H9 (cell line): Measurements from ENCODE around the gene BFSP2. TPM values are rescaled to one million over a fixed set of nuclear protein-coding genes. Genes with fewer than 3 reads are reported as not detected.

Experiments
- DNase-seq: peaks from one replicate; pipeline ENCODE4 v3.0.0-alpha.2; 2017
- H2AFZ ChIP-seq: one replicate; pipeline ENCODE4 v1.6.1; 2013; ENCODE audit warnings: mild to moderate bottlenecking, low read length, control low read depth, moderate library complexity
- H2AK5ac ChIP-seq: 2 replicates; pipeline ENCODE4 v1.6.1; 2013; ENCODE audit warnings: low read length, control low read depth, mixed read lengths; ENCODE audit not compliant: insufficient read length
- H2BK120ac ChIP-seq: one replicate; pipeline ENCODE4 v1.6.1; 2013; ENCODE audit warnings: low read depth, mild to moderate bottlenecking, low read length, control low read depth, inconsistent platforms; ENCODE audit not compliant: poor library complexity, severe bottlenecking
- H2BK12ac ChIP-seq: 2 replicates; pipeline ENCODE4 v1.6.1; 2013; ENCODE audit warnings: low read length, control low read depth, mixed read lengths, low read depth; ENCODE audit not compliant: insufficient read length
- H2BK15ac ChIP-seq: 2 replicates; pipeline ENCODE4 v1.6.1; 2013; ENCODE audit warnings: low read depth, low read length, control low read depth
- H2BK20ac ChIP-seq: one replicate; pipeline ENCODE4 v1.6.1; 2013; ENCODE audit warnings: low read depth, mild to moderate bottlenecking, low read length, control low read depth, inconsistent platforms; ENCODE audit not compliant: poor library complexity, severe bottlenecking
- H2BK5ac ChIP-seq: 2 replicates; pipeline ENCODE4 v1.6.1; 2013; ENCODE audit warnings: low read length, control low read depth, mixed read lengths; ENCODE audit not compliant: insufficient read length
- H3K14ac ChIP-seq: 2 replicates; pipeline ENCODE4 v1.6.1; 2013; ENCODE audit warnings: low read length, control low read depth; ENCODE audit not compliant: insufficient read depth
- H3K18ac ChIP-seq: 2 replicates; pipeline ENCODE4 v1.6.1; 2013; ENCODE audit warnings: low read depth, mild to moderate bottlenecking, mixed read lengths, low read length, control low read depth; ENCODE audit not compliant: insufficient read length
- H3K23ac ChIP-seq: 2 replicates; pipeline ENCODE4 v1.6.1; 2013; ENCODE audit warnings: low read length, control low read depth, mixed read lengths, low read depth; ENCODE audit not compliant: insufficient read length
- H3K23me2 ChIP-seq: 2 replicates; pipeline ENCODE4 v1.6.1; 2013; ENCODE audit warnings: low read depth, mild to moderate bottlenecking, mixed read lengths, low read length, control low read depth; ENCODE audit not compliant: insufficient read length, poor library complexity, severe bottlenecking
- H3K27ac ChIP-seq: 2 replicates; pipeline ENCODE4 v1.5.1; 2013; ENCODE audit warnings: low read length, control low read depth, mixed read lengths, low read depth; ENCODE audit not compliant: insufficient read length
- H3K27me3 ChIP-seq: 2 replicates; pipeline ENCODE4 v1.6.1; 2013; ENCODE audit warnings: low read length, control low read depth, inconsistent platforms; ENCODE audit not compliant: insufficient read depth
- H3K4ac ChIP-seq: 2 replicates; pipeline ENCODE4 v1.6.1; 2013; ENCODE audit warnings: low read depth, mild to moderate bottlenecking, control low read depth, inconsistent platforms, low read length, moderate library complexity
- H3K4me1 ChIP-seq: 2 replicates; pipeline ENCODE4 v1.6.1; 2013; ENCODE audit warnings: low read length, control low read depth, inconsistent platforms; ENCODE audit not compliant: insufficient read depth
- H3K4me2 ChIP-seq: 2 replicates; pipeline ENCODE4 v1.6.1; 2013; ENCODE audit warnings: low read length, control low read depth, mixed read lengths; ENCODE audit not compliant: insufficient read length, insufficient read depth
- H3K56ac ChIP-seq: 2 replicates; pipeline ENCODE4 v1.6.1; 2013; ENCODE audit warnings: low read depth, mild to moderate bottlenecking, mixed read lengths, low read length, control low read depth; ENCODE audit not compliant: insufficient read length
- H3K79me1 ChIP-seq: 2 replicates; pipeline ENCODE4 v1.6.1; 2013; ENCODE audit warnings: low read depth, mild to moderate bottlenecking, moderate library complexity, low read length, control low read depth, inconsistent platforms; ENCODE audit not compliant: insufficient read depth, poor library complexity, severe bottlenecking
- H3K79me2 ChIP-seq: 2 replicates; pipeline ENCODE4 v1.6.1; 2013; ENCODE audit warnings: low read length, control low read depth, inconsistent platforms; ENCODE audit not compliant: insufficient read depth
- H3K9ac ChIP-seq: 2 replicates; pipeline ENCODE4 v1.6.1; 2013; ENCODE audit warnings: low read length, control low read depth, mixed read lengths; ENCODE audit not compliant: insufficient read length; ENCODE audit errors: extremely low read depth
- H3K9me3 ChIP-seq: one replicate; pipeline ENCODE4 v1.6.1; 2013; ENCODE audit warnings: low read depth, low read length, inconsistent platforms; ENCODE audit not compliant: control insufficient read depth
- H3T11ph ChIP-seq: one replicate; pipeline ENCODE4 v1.6.1; 2013; ENCODE audit warnings: mild to moderate bottlenecking, low read length, control low read depth, inconsistent platforms
- H4K20me1 ChIP-seq: one replicate; pipeline ENCODE4 v1.6.1; 2013; ENCODE audit not compliant: control insufficient read depth, insufficient read length, insufficient read depth
- H4K5ac ChIP-seq: 2 replicates; pipeline ENCODE4 v1.6.1; 2013; ENCODE audit warnings: low read depth, mild to moderate bottlenecking, mixed read lengths, low read length, control low read depth; ENCODE audit not compliant: insufficient read length
- H4K8ac ChIP-seq: replicated peaks from 2 replicates; pipeline ENCODE4 v1.6.1; 2013; ENCODE audit warnings: low read length, control low read depth, mixed read lengths, low read depth; ENCODE audit not compliant: insufficient read length
- H4K91ac ChIP-seq: 2 replicates; pipeline ENCODE4 v1.6.1; 2013; ENCODE audit warnings: low read depth, mild to moderate bottlenecking, moderate library complexity, mixed read lengths, low read length, control low read depth; ENCODE audit not compliant: insufficient read length
- H3K27ac Mint-ChIP-seq, 3 experiments: 2 replicates in 2 of 3; 3 replicates in 1 of 3; pipeline ENCODE4 v1.8.0; 2020 to 2021; ENCODE audit warnings: mixed read lengths in 3 of 3, mild to moderate bottlenecking in 1 of 3, moderate library complexity in 1 of 3
- H3K27me3 Mint-ChIP-seq: 2 replicates; pipeline ENCODE4 v1.8.0; 2021; ENCODE audit warnings: low read depth, mild to moderate bottlenecking, moderate library complexity, mixed read lengths
- H3K36me3 Mint-ChIP-seq, 3 experiments: 2 replicates in 2 of 3; 3 replicates in 1 of 3; pipeline ENCODE4 v1.8.0; 2020 to 2021; ENCODE audit warnings: low read depth in 3 of 3, mixed read lengths in 3 of 3; ENCODE audit not compliant: insufficient read depth in 1 of 3
- H3K4me1 Mint-ChIP-seq, 2 experiments: 2 replicates each; pipeline ENCODE4 v1.8.0; 2020; ENCODE audit warnings: mixed read lengths in 2 of 2
- H3K4me3 Mint-ChIP-seq, 2 experiments: 2 replicates in 1 of 2; 3 replicates in 1 of 2; pipeline ENCODE4 v1.8.0; 2020 to 2021; ENCODE audit warnings: mild to moderate bottlenecking in 2 of 2, mixed read lengths in 2 of 2, moderate library complexity in 1 of 2
- H3K9me3 Mint-ChIP-seq, 2 experiments: 2 replicates in 1 of 2; 3 replicates in 1 of 2; pipeline ENCODE4 v1.8.0; 2020; ENCODE audit warnings: mild to moderate bottlenecking in 2 of 2, mixed read lengths in 2 of 2, moderate library complexity in 1 of 2
- CTCF ChIP-seq: fragments of 200-600 bp; sonication (generic); conservative IDR thresholded peaks from 3 replicates; pipeline ENCODE4 v1.8.0; 2021; ENCODE audit warnings: antibody characterized with exemption, mild to moderate bottlenecking
- WGBS: extraction: QIAGEN DNeasy Blood & Tissue Kit; methylation state at CpG from one replicate; pipeline ENCODE4 v1.1.7; 2013; ENCODE audit warnings: missing lambda C conversion rate, low lambda C conversion rate, mixed read lengths; ENCODE audit not compliant: insufficient read length; ENCODE audit errors: extremely low coverage; 5-methylcytosine and 5-hydroxymethylcytosine counted together
- total RNA-seq: library from RNA; stranded (reverse); gene quantifications from 2 replicates; pipeline ENCODE4 v1.2.1, GENCODE V29; 2021

Gene BFSP2
- total RNA-seq, 1 experiment from 2014 or later, result not detected

- Histone ChIP-seq H2BK12ac (no peak overlapping the region), H3K27me3 (no peaks in the 10 kb centered on the region), H3K56ac (no peak overlapping the region), H3K23ac (no peak overlapping the region), H2AK5ac (no peak overlapping the region), H3K4ac (no peak overlapping the region), H4K20me1 (no peaks in the 10 kb centered on the region), H4K8ac (no peak overlapping the region), H3K79me2 (no peaks in the 10 kb centered on the region), H2AFZ (no peak overlapping the region), H2BK20ac (no peak overlapping the region), H2BK15ac (no peak overlapping the region), H3T11ph (no peak overlapping the region), H2BK5ac (no peak overlapping the region), H3K4me1 (no peaks in the 10 kb centered on the region), H2BK120ac (no peak overlapping the region), H3K23me2 (no peaks in the 10 kb centered on the region), H3K18ac (no peak overlapping the region), H3K27ac (no peak overlapping the region), H4K91ac (no peak overlapping the region), H3K9me3 (no peaks in the 10 kb centered on the region), H3K79me1 (no peaks in the 10 kb centered on the region), H4K5ac (no peak overlapping the region), H3K4me2 (no peak overlapping the region), H3K9ac (no peak overlapping the region), H3K14ac (no peak overlapping the region)
- no peaks in the 10 kb centered on the region for H3K27me3 Mint-ChIP-seq
- DNase-seq, result no peak
- no CpG with 5 or more reads among the region's 3 CpGs for WGBS
- no peak overlapping the region for H3K27ac Mint-ChIP-seq
- no peak overlapping the region for H3K4me3 Mint-ChIP-seq
- no peaks in the 10 kb centered on the region for H3K9me3 Mint-ChIP-seq
- no peaks in the 10 kb centered on the region for H3K36me3 Mint-ChIP-seq
- peaks cover 11% of the 10 kb centered on the region in 2 experiments for H3K4me1 Mint-ChIP-seq
- TF ChIP-seq CTCF, result no peak
Observed at GRCh38 chr3:133453383-133453782, 53.5 kb downstream of the BFSP2 start.
